NCI-H1930 (cell line): ENCODE measurements around the gene TPRA1.

Experiments used
- DNase-seq, 2 experiments: peaks; one replicate each; lab custom pipeline; 2025; lab: John Stamatoyannopoulos, UW

TPRA1 gene

DNA sequence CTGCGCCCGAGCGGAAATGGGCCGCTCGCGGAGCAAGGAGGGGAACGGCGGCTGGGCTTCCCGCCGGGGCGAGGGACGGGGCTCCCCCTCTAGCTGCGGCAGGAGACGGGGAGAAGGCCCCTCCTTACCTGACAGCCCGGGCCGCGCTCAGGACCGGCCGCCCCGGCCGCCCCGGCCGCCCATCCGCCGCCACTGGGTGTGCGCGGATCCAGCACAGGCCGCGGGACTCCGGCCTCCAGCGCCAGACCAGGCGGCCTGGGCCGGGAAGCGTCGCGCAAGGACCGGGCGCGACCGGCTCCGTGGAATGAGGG, 296 bp downstream of the TPRA1 start:
- DNase-seq, result no peak

DNA sequence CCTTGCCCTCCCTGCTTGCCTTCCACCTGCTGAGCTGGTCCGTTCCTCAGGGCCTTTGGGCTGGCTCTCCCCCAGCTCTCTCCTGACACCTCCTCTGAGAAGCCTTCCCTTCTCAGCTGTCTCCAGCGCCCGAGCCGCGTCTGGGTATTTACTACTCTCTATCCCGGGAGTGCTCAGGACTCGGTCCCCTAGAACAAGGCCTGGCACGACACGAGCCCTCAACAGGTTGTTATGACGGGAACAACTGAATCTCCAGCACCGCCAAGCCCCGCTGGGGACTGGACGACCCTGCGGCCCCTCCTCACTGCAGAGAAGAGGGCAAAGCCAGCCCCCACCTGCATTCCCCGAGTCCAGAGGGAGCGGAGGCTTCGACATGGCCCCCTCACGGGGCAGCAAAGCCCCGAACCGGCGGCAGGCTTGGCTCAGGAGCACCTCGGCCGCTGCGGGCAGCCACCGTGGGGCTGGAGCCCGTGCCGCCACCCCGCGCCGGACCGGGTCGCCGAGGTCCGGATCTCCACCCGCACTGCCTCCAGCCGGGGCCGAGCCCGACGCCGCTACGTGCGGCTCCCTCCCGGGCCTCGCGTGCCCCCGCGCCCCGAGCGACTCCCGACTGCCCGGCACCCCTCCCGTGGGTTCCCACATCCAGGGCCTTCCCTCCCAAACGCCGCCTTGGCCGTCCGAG, 792 bp downstream of the TPRA1 start:
- no peak for DNase-seq

DNA sequence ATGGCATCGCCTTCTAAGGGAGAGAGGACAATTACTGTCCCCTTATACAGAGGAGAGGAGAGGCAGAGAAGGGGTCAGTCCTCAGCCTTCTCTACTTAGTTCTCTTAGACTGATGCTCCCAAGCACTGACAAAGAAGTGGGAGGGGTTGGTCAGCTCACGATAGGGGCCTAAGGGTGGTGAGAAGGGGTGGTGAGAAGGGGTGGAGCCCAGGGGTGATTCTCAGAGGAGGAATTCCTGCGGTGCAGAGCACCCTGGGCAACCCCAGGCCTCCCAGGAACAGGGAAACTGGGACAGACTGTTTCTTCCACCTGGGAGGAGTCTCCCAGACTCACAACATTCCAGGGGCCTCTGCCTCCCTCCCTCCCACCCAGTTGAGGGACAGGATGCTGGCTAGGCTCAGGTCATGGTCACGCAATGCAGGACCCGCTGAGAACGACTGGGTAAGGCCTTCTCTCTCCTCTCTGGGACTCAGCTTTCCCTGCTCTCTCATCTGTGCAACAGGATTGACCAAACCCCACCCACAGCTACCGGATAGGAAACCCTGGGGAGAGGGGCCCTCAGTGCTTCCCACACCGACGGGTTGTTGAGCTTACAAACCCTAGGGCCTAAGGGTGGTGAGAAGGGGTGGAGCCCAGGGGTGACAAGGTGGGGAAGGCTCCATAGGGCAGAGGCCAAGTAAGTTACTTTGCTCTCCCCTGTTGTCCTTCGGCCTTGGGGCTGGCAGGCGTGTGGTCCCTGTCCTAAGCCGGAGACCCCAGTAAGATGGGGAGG, 1.5 kb downstream of the TPRA1 start:
- DNase-seq, result no peak

DNA sequence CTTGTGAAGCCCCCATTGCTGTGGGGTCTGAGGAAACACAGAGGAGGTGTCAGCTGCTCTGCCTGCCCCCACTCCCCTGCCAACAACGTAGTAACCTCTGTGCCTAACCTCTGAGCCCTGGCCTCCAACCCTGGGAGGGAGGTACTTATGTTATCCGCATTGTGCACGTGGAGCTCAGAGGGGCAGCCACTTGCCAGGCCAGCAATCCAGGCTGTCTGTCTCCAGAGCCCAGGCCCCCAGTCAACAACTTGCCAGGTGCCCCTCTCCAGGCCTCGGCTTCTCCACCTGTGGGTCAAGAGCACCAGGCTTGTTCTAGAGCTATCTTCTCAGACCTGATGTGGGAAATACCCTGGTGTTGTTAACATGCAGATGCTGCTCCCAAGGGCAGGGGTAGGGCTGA, 2.7 kb downstream of the TPRA1 start:
- no peak for DNase-seq

DNA sequence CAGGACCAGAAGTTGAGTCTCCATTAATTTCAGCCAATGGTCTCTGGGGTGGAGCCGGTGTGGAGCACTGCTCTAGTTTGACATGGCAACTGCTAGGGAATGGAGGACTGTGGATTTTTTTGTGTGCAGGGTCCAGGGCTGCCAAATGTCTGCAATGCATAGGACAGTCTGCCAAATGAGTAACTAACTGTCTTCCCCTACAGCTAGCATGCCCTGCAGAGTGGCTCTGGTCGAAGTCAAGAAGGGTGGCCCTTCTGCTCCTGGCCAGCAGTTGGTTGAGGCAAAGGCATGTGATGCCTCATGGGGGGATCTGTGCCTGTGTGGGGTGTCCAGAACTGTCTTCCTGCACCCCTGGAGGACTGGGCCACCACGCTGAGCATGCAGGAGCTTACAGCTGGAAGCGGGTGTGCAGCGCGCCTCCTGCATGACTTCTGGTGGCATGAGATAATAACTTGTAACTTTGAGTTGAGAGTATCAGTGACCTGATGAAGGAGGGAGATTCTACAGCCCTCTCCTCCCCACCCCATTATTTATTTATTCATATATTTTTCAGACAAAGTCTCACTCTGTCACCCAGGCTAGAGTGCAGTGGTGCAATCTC, 4.6 kb downstream of the TPRA1 start:
- no peak for DNase-seq

DNA sequence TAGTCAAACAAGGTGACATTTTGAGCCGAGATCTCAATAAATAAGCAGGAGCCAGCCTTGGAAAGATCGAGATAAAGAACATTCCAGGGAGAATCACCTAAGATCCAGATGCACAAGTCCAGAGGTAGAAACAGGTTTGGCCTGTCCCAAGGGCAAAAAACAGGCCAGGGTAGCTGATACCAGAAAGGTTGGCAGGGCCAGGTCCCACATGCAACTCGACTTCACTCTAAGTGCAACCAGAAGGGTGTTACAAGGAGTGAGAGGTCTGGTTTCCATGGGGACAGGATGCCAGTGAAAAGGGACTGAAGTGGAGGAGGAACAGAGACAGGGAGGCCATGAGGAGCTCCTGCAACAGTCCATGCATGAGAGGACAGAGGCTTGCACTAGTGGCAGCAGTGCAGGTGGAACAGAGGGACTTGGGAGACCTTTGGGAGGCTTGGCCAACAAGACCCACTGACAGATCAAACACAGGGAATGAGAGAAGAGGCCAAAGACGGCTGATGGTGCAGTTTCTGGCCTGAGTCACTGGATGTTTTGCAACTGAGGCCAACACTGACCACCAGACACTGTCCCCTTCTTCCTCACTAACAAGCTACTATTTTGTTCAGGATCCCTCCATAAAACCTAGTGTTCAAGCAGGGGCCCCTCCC, 5.2 kb downstream of the TPRA1 start:
- DNase-seq, result no peak

DNA sequence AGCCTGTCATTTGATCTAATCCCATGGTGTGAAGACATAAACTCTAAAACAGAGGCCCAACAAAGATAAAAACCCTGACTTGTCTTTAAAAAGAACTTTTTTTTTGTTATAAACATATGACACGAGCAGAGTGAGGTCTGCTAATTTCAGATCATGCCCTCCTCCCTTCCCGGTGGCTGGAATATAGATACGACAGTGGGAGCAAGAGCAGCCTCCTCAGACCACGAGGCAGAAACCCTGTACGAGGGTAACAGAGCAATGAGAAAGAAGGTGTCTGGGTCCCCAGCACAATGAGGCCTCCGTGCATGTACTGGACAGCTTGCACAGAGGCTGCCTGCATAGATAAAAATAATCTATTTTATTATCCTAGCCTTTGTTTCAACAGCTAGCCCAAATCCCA, 5.8 kb downstream of the TPRA1 start:
- DNase-seq, result no peak

DNA sequence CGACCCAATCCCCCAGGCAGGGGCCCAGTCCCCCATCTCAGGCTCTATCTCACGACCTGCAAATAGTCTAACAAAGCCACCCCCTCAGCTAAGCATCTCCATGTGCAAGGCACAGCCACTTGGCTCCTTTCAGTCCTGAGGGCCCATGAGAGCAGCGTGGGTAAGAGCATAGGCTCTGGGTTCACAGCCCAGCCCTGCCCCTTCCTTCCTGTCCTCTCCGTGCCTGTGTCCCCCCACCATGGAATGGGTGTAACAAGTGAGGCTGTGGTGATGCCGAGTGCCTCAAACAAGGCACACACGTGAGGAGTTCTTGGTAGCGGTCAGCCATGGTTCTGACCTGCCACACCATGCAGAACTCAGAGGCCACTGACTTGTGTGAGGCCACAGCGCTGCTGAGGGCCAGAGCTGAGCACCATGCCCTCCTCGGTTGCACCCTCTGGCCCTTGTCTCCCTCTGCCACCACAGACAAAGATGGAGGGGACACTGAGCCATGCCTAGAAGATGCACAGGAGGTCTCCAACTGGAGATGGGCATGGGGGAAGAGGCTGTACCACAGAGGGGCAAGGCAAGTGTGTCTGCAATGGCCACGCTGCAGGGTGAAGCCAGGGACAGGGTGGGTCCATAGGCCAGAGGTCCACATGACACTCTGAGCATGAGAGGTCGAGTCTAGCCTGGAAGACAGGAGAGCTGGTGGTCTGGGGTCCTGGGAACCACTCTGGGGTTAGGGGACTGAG, 10.0 kb downstream of the TPRA1 start:
- no peak for DNase-seq

DNA sequence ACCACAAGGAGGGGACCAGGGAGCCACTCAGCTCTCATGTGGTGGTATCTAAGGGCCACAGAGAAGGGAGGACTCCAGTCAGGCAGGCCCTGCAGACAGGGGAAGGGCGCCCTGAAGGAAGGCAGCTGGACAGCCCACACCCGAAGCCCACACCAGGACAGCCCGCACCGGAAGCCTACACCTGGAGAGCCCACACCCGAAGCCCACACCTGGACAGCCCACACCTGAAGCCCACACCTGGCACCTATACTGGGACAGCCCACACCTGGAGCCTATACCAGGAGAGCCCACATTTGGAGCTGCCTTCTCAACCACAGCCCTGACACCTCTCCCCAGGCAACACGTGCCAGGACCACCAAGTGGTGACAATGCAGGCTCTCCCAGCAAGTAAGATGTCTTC, 11.7 kb downstream of the TPRA1 start:
- DNase-seq, result no peak

DNA sequence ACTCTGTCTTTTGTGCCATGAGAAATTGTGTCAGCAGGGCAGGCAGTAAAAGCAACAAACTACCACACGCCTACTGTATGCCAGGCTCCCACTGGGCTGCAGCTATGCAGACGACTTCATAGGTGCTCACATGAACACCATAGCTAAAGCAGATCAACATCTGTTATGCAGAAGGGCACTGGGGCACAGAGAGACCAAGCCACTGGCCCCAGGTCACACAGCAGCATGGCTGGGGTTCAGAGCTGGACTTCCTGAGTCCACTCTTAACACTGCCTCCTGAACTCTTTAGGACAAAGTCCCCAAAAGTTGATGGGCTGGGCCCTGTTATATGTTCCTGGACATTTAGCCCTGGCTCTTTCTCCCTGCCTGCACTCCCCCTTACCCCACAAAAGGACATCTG, 12.4 kb downstream of the TPRA1 start:
- DNase-seq, result no peak

DNA sequence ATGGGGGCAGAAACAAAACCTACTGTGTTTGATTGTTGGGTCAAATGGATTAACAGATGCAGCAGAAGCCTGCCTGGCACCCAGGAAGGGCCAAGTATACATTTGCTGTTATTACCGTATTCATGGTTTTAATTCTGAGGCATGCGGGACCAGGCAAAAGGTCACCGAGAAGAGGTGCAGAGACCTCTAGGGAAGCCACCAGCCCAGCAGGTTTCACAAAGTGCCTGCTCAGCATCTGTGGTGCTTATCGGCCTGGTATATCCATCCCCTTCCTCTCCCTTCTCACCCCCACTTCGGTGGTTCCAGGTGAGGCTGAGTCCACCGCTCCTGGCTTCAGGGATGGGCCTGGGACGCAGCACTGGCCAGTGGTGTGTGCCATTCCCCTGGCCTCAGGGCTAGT, 13.1 kb downstream of the TPRA1 start:
- no peak for DNase-seq

DNA sequence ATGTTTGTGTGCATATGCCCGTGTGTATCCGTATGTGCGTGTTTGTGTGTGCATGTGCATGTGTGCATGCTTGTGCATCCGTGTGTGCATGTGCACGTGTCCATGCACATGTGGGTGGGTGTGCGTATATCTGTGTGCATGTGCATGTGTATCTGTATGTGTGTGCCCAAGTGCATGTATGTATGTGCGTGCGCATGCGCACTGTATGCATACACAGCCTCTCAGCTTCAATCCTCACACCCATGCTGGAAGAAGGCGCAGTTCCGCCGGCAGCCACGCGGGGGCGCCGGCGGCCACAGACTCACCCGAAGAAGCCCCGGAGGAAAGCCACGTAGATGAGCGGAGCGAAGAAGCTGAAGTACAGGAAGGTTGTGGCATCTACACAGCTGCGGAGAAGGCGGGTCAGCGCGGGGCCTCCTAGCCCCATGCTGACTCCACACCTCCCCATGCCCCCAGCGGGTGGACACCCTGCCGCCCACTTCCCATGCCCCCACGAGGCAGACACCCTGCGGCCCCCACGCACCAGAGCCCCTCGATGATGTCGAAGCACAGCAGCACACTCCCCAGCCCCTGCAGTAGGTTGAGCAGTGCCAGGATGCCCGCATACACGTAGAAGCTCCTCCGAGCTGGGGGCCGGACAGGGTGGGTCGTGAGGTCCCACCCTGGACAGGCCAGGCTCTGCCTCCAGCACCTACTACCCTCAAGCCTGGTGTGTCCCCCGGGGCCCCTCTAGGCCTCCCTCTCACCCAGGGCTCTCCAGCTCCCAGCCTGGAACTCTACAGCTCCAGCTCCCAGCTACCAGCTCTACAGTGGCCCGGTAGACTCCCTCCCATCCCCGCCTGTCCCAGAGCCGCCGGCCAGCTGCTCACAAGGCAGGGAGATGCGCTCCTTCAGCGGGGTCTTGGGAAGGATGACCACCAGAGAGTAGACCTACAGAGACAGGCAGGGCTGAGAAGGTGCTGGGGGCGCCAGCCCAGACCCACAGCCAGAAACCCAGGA, 15.4 kb downstream of the TPRA1 start:
- peak; percentile 74 to 83 for DNase-seq

DNA sequence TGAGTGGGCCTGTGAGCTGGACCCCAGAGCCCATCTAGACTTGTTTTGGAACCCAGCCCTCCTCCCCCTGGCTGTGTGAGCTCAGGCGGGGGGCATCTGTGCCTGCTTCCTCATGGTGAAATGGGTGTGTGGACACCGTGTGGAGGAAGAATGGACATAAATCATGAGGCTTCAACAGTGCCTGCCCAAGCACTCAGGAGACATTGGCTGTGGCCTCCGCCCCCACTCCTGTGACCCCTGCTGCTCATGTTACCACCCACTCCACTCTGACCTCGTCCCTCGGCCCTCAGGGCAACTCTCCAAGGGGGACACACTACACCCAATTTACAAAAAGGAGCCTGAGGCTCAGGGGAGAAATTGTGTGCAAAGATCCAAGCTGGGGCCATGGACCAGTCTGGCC, 16.6 kb downstream of the TPRA1 start:
- no peak for DNase-seq

DNA sequence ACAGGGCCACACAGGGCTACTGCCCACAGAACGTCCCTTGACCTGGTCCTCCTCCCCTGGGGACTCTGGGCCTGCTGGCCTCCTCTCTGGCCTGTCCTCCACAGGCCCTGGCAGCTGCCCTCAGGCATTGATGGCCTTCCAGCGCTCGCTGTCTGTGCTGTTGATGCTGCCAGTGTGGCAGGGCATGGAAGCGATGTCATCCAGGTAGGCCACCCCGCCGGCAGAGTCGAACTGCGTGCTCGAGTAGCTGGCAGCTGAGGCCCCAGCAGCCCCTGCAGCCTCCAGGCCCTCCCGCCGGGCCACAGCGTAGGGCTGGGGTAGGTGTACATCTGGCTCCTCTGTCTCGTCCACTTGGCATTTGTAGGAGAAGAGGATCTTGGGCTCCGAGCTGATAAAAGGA, 17.1 kb downstream of the TPRA1 start:
- no peak for DNase-seq

DNA sequence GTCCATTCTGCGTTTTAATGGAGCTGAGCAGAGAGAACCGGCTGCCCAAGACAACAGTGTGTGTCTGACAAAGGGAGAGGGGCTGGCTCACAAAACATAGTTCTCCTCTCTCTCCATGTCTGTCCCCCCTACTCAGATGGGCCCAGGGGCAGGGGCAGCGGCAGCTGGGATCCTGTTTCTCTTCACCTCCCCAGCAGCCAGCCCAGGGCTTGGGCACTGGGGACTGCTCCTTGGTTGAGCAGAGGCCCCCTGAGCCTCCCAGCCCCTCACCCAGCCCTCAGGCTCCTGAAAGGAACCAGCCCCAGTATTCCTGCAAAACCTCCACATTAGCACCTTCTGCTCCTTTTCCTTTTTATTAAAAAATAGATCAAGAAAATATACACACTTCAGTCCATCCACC, 17.8 kb downstream of the TPRA1 start:
- DNase-seq, result no peak

DNA sequence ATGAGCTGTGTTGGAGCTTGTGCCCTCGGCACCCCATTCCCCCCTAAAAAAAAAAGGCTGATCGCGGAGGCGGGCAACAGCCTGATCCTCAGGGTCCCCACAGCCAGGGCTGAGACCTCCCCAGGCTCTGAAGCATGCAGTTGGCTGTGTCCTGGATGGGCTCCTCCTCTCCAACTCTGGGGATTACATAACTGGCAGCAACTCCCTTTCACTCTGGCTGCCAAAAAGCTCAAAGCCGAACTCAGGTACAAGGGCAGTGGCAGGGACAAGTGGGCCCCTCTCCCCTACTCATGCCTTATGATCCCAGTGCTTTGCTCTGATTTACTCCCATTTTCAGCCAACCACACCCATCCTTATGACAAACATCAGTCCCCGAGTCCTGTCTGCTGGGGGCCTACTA, 18.3 kb downstream of the TPRA1 start:
- DNase-seq, result no peak

DNA sequence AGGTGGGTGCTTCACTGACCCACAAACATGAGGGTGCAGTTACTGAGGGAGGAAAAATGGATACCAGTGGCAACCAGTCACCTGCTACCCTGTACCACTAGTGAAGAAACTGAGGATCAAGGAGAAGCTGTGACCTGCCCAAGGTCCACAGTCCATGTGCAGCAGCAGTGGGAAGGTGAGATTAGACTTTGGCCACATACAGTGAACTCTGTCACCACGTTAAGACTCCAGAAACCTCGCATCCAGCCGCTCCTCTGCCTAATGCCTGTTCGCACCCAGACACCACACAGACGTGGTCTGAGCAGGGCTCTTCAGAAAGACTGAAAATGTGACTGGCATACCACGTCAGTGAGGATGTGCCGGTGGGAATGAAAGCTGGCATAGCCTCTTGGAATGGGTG, 20.0 kb downstream of the TPRA1 start:
- no peak for DNase-seq

DNA sequence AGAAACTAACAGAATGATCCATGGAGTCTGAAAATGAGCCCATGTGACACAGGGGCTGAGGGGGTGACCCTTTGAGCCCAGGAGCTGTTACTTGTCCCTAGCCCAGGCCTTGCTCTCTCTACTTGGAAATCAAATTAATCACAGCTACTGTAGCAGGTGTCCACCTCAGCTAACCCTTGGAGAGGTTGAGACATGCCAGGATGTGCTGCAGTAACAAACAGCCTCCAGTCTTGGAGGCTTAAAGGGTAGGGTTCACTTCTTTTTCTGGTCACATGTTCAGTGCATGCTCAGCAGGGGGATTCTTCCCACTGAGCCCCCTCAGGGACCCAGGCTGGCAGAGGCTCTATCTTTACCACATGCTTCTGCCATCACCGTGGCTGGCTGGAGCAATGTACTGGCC, 21.4 kb downstream of the TPRA1 start:
- DNase-seq, result no peak

DNA sequence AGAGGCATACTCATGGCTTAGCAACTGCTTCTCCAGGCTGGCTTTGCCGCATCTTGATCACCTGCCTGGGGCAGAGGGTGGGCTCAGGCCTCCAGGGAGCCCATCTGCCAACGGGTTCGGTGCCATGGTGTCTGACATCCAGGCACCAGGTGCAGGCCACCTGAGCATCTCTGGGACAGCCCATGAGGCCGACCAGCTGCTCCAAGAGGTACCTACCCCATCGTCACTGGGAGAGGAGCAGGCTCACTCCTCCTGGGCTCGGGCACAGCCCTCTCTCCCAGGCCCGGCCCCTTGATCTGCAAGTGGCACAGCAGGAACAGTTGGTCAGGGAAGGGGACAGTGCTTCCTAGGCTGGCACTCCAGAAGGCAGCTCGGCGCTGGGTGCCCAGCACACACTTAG, 21.9 kb downstream of the TPRA1 start:
- DNase-seq, result no peak

DNA sequence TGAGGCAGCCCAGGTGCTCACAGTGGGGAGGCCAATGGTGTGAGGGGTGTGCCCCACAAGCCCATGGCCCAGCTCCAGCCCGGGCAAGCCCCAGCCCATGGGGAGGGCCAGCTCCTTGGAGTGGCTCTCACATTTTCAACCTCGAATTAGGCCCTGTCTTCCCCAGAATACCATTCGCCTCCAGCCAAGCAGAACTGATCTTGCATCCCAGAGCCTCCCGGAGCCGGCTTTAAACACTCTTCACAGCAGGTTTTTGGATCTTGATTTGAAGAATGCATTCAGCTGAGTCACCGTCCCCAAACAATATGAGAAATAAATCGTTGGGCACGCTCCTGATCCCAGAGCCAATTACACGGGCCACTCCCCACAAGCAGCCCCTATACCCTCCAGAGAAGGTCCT, 23.7 kb downstream of the TPRA1 start:
- no peak for DNase-seq

DNA sequence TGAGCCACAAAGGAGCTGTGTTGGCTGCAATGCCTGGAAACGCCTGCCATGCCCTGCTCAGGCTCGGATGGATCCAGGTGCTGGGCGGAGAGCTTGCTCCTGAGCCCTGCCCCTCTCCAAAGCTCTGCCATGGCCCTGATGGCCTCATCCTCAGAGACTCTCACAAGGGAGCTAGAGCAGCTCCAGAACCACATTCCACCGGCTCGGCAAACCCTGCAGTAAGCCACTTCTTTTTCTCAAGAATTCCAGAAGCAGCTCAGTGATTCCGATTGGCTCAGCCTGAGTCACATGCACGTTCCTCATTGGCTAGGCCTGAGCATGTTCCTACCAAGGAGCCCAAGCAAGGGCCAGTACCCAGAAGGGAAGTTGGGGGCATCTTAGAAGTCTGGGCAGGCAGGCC, 24.8 kb downstream of the TPRA1 start:
- no peak for DNase-seq
